HG03432 (cell line): ENCODE results near the gene GLYR1.

Source experiments
- ATAC-seq: cut with Tn5 transposase; IDR thresholded peaks from one replicate; pipeline ENCODE4 v1.9.1; 2021; ENCODE audit warnings: mild to moderate bottlenecking, moderate library complexity; ENCODE audit not compliant: unreplicated experiment

The GLYR1 gene

GRCh38 chr16:4852221-4852872, 5.3 kb upstream of the GLYR1 start:
- no peak for ATAC-seq

GRCh38 chr16:4850211-4850610, 3.1 kb upstream of the GLYR1 start:
- no peak for ATAC-seq

GRCh38 chr16:4847774-4848587, 893 bp upstream of the GLYR1 start:
- peak; percentile 25 for ATAC-seq

GRCh38 chr16:4846503-4846900, 586 bp downstream of the GLYR1 start:
- ATAC-seq = peak; percentile 20

- ATAC-seq = no peak
These were observed 6.1 kb downstream of the GLYR1 start for GRCh38 chr16:4840984-4841383.

GRCh38 chr16:4839942-4840341, 7.1 kb downstream of the GLYR1 start:
- ATAC-seq = no peak

- ATAC-seq = no peak
These were observed 9.2 kb downstream of the GLYR1 start for GRCh38 chr16:4837733-4838501.

- ATAC-seq = no peak
These were observed 10.4 kb downstream of the GLYR1 start for GRCh38 chr16:4836727-4837126.

GRCh38 chr16:4833584-4833983, 13.5 kb downstream of the GLYR1 start:
- no peak for ATAC-seq

GRCh38 chr16:4832698-4833343, 14.3 kb downstream of the GLYR1 start:
- ATAC-seq = no peak

- ATAC-seq = no peak
These were observed 15.5 kb downstream of the GLYR1 start for GRCh38 chr16:4831616-4832015.

GRCh38 chr16:4830408-4830807, 16.7 kb downstream of the GLYR1 start:
- no peak for ATAC-seq

GRCh38 chr16:4828567-4829321, 18.3 kb downstream of the GLYR1 start:
- no peak for ATAC-seq

- no peak for ATAC-seq
These were observed 20.1 kb downstream of the GLYR1 start for GRCh38 chr16:4826980-4827379.

GRCh38 chr16:4826526-4826925, 20.6 kb downstream of the GLYR1 start:
- ATAC-seq = no peak

- ATAC-seq = no peak
These were observed 21.9 kb downstream of the GLYR1 start for GRCh38 chr16:4825196-4825595.

GRCh38 chr16:4820652-4821051, 26.4 kb downstream of the GLYR1 start:
- ATAC-seq = no peak

- no peak for ATAC-seq
These were observed 32.4 kb downstream of the GLYR1 start for GRCh38 chr16:4814542-4815173.

GRCh38 chr16:4814046-4814445, 33.0 kb downstream of the GLYR1 start:
- ATAC-seq = no peak
